Effector memory CD4-positive, alpha-beta T cell (primary cell): ENCODE data around the gene ENOX1.

Source experiments
- DNase-seq, 3 donors: peaks; one replicate each; pipeline ENCODE4 v3.0.0-alpha.2; 2020
- H3K27ac ChIP-seq: 2 replicates; pipeline ENCODE4 v1.7.0; 2013; ENCODE audit warnings: mild to moderate bottlenecking, low read length, moderate library complexity; ENCODE audit not compliant: insufficient read depth, poor library complexity, severe bottlenecking
- H3K27me3 ChIP-seq: replicated peaks from 2 replicates; pipeline ENCODE4 v1.7.0; 2013; ENCODE audit warnings: mild to moderate bottlenecking, low read length; ENCODE audit not compliant: insufficient read depth, control insufficient read depth, poor library complexity, severe bottlenecking
- H3K36me3 ChIP-seq: 2 replicates; pipeline ENCODE4 v1.7.0; 2013; ENCODE audit warnings: mild to moderate bottlenecking, low read length, moderate library complexity; ENCODE audit not compliant: control insufficient read depth, insufficient read depth
- H3K4me1 ChIP-seq: 2 replicates; pipeline ENCODE4 v1.7.0; 2013; ENCODE audit warnings: low read length, mild to moderate bottlenecking; ENCODE audit not compliant: control insufficient read depth, insufficient read depth, poor library complexity, severe bottlenecking
- H3K4me3 ChIP-seq: 2 replicates; pipeline ENCODE4 v1.7.0; 2013; ENCODE audit warnings: low read length, low read depth, mild to moderate bottlenecking; ENCODE audit not compliant: insufficient read depth, poor library complexity, severe bottlenecking
- H3K9me3 ChIP-seq: 2 replicates; pipeline ENCODE4 v1.7.0; 2013; ENCODE audit warnings: mild to moderate bottlenecking, low read length, moderate library complexity; ENCODE audit not compliant: control insufficient read depth

Gene ENOX1

GRCh38 chr13:43473437-43473836 lies 313.3 kb downstream of the ENOX1 start:
- DNase-seq, result no peak
- Histone ChIP-seq H3K4me3 (no peak overlapping the region), H3K27ac (no peak overlapping the region), H3K4me1 (no peaks in the 10 kb centered on the region), H3K27me3 (no peaks in the 10 kb centered on the region), H3K9me3 (no peaks in the 10 kb centered on the region), H3K36me3 (no peaks in the 10 kb centered on the region)

- no peaks in the 10 kb centered on the region for H3K9me3 ChIP-seq
- H3K4me3 ChIP-seq, result no peak overlapping the region
- no peak for DNase-seq
- no peaks in the 10 kb centered on the region for H3K4me1 ChIP-seq
- no peaks in the 10 kb centered on the region for H3K27me3 ChIP-seq
- no peaks in the 10 kb centered on the region for H3K36me3 ChIP-seq
- no peak overlapping the region for H3K27ac ChIP-seq
Measured at GRCh38 chr13:43472980-43473379, 313.8 kb downstream of the ENOX1 start.

- H3K4me3 ChIP-seq, result no peak overlapping the region
- no peak for DNase-seq
- H3K9me3 ChIP-seq, result no peaks in the 10 kb centered on the region
Measured at GRCh38 chr13:43472339-43472738, 314.4 kb downstream of the ENOX1 start.

GRCh38 chr13:43470610-43471009 lies 316.2 kb downstream of the ENOX1 start:
- Histone ChIP-seq H3K36me3 (no peaks in the 10 kb centered on the region), H3K27ac (no peak overlapping the region), H3K27me3 (no peaks in the 10 kb centered on the region), H3K4me3 (no peak overlapping the region), H3K9me3 (no peaks in the 10 kb centered on the region), H3K4me1 (no peaks in the 10 kb centered on the region)
- no peak for DNase-seq

More at GRCh38 chr13:43472339-43472738, 314.4 kb downstream of the ENOX1 start:
- Histone ChIP-seq H3K4me1 (no peaks in the 10 kb centered on the region), H3K36me3 (no peaks in the 10 kb centered on the region), H3K27me3 (no peaks in the 10 kb centered on the region), H3K27ac (no peak overlapping the region)

- Histone ChIP-seq H3K27ac (no peak overlapping the region), H3K36me3 (no peaks in the 10 kb centered on the region), H3K4me3 (no peak overlapping the region), H3K4me1 (no peaks in the 10 kb centered on the region), H3K9me3 (no peaks in the 10 kb centered on the region), H3K27me3 (no peaks in the 10 kb centered on the region)
- DNase-seq, result no peak
Measured at GRCh38 chr13:43469791-43470190, 317.0 kb downstream of the ENOX1 start.

- H3K27ac ChIP-seq, result no peak overlapping the region
- no peak for DNase-seq
- no peaks in the 10 kb centered on the region for H3K9me3 ChIP-seq
- no peak overlapping the region for H3K4me3 ChIP-seq
- no peaks in the 10 kb centered on the region for H3K36me3 ChIP-seq
- no peaks in the 10 kb centered on the region for H3K27me3 ChIP-seq
- H3K4me1 ChIP-seq, result no peaks in the 10 kb centered on the region
Measured at GRCh38 chr13:43464578-43465264, 322.1 kb downstream of the ENOX1 start.

- Histone ChIP-seq H3K27ac (no peak overlapping the region), H3K27me3 (no peaks in the 10 kb centered on the region), H3K36me3 (no peaks in the 10 kb centered on the region), H3K9me3 (no peaks in the 10 kb centered on the region), H3K4me1 (no peaks in the 10 kb centered on the region), H3K4me3 (no peak overlapping the region)
- DNase-seq, result no peak
Measured at GRCh38 chr13:43448605-43449336, 338.0 kb downstream of the ENOX1 start.

- no peak for DNase-seq
- Histone ChIP-seq H3K4me1 (no peaks in the 10 kb centered on the region), H3K9me3 (no peaks in the 10 kb centered on the region), H3K27me3 (no peaks in the 10 kb centered on the region), H3K36me3 (no peaks in the 10 kb centered on the region), H3K4me3 (no peak overlapping the region), H3K27ac (no peak overlapping the region)
Measured at GRCh38 chr13:43446126-43446525, 340.6 kb downstream of the ENOX1 start.

- Histone ChIP-seq H3K27ac (no peak overlapping the region), H3K4me3 (no peak overlapping the region), H3K9me3 (no peaks in the 10 kb centered on the region), H3K27me3 (no peaks in the 10 kb centered on the region), H3K4me1 (no peaks in the 10 kb centered on the region), H3K36me3 (no peaks in the 10 kb centered on the region)
- DNase-seq, result no peak
Measured at GRCh38 chr13:43445668-43446067, 341.1 kb downstream of the ENOX1 start.

- H3K9me3 ChIP-seq, result no peaks in the 10 kb centered on the region
- no peak overlapping the region for H3K4me3 ChIP-seq
- no peak overlapping the region for H3K27ac ChIP-seq
- H3K27me3 ChIP-seq, result no peaks in the 10 kb centered on the region
- no peak for DNase-seq
- H3K4me1 ChIP-seq, result no peaks in the 10 kb centered on the region
- H3K36me3 ChIP-seq, result no peaks in the 10 kb centered on the region
Measured at GRCh38 chr13:43444081-43444480, 342.7 kb downstream of the ENOX1 start.
